K562 (cell line): ENCODE measurements around the gene KIF20B. TPM values are rescaled to one million over a fixed set of nuclear protein-coding genes. Genes with fewer than 3 reads are reported as not detected.

Experiments
- ATAC-seq: fragments of 200-7000 bp; cut with Tn5 transposase; 3 replicates; pipeline ENCODE4 v1.9.1; 2020; ENCODE audit warnings: moderate library complexity
- BruUV-seq: library from RNA; stranded (reverse); fragments of 400-500 nt; replicated peaks from 2 replicates; lab custom pipeline; 2021; lab: Mats Ljungman, UMichigan
- CTCF ChIA-PET: fragments of 300-600 bp; formaldehyde crosslinking; extraction: SDS; loops from one replicate; lab custom pipeline; 2021; ENCODE audit warnings: low intra/inter-chr PET ratio; lab: Yijun Ruan, JAX
- POLR2A ChIA-PET: fragments of 300-600, 350-650 bp; sonication (Branson Sonifier 250); formaldehyde crosslinking; extraction: SDS; loops from one replicate; lab custom pipeline; 2021; ENCODE audit warnings: antibody characterized with exemption, inconsistent platforms; lab: Yijun Ruan, JAX
- DNase-seq, 4 experiments: peaks; one replicate each; pipeline versions ENCODE4 v3.0.0 to v3.0.0-alpha.2; 2011 to 2018; ENCODE audit warnings: low spot score in 3 of 4, mixed read lengths in 3 of 4; ENCODE audit errors: extremely low read depth in 1 of 4
- FAIRE-seq: peaks from 2 replicates; lab custom pipeline; 2011; peaks lifted over from hg19 to GRCh38; lab: Jason Lieb, UNC
- H2AFZ ChIP-seq: 2 replicates; pipeline ENCODE4 v1.6.0; 2011; ENCODE audit warnings: low read depth, low read length, control low read depth, inconsistent platforms
- H3K27ac ChIP-seq: fragments of 200-600 bp; 3 replicates; pipeline ENCODE4 v1.8.0; 2011; ENCODE audit warnings: low read depth, mild to moderate bottlenecking, control low read depth, inconsistent platforms, low read length, moderate library complexity, mixed read lengths; ENCODE audit errors: extremely low read depth
- H3K27me3 ChIP-seq, 2 experiments: fragments of 300-600 bp in 1 of 2; 2 replicates in 1 of 2; 3 replicates in 1 of 2; pipeline versions ENCODE4 v1.6.0 to v1.8.0; 2011; ENCODE audit warnings: inconsistent platforms in 2 of 2, low read length in 2 of 2, mild to moderate bottlenecking in 1 of 2, mixed read lengths in 1 of 2, moderate library complexity in 1 of 2; ENCODE audit not compliant: control insufficient read depth in 2 of 2, insufficient read depth in 2 of 2
- H3K36me3 ChIP-seq: fragments of 300-600 bp; 3 replicates; pipeline ENCODE4 v1.8.0; 2011; ENCODE audit warnings: mild to moderate bottlenecking, low read length, inconsistent platforms; ENCODE audit not compliant: control insufficient read depth, insufficient read depth
- H3K4me1 ChIP-seq, 2 experiments: fragments of 200-600 bp in 1 of 2; replicated peaks in 1 of 2; 2 replicates in 1 of 2; 3 replicates in 1 of 2; pipeline versions ENCODE4 v1.5.1 to v1.8.0; 2011; ENCODE audit warnings: inconsistent platforms in 2 of 2, low read length in 2 of 2, mild to moderate bottlenecking in 1 of 2, mixed read lengths in 1 of 2, moderate library complexity in 1 of 2; ENCODE audit not compliant: control insufficient read depth in 2 of 2, insufficient read depth in 2 of 2
- H3K4me2 ChIP-seq: 2 replicates; pipeline ENCODE4 v1.6.1; 2011; ENCODE audit warnings: low read length, control low read depth, inconsistent platforms, mixed read lengths; ENCODE audit not compliant: insufficient read depth
- H3K4me3 ChIP-seq: fragments of 200-600 bp; sonication (generic), shearing (Covaris generic); 2 replicates; pipeline ENCODE4 v1.5.1; 2016; ENCODE audit warnings: control low read depth, inconsistent platforms
- H3K79me2 ChIP-seq: fragments of 200-600 bp; 3 replicates; pipeline ENCODE4 v1.8.0; 2011; ENCODE audit warnings: low read length, inconsistent platforms; ENCODE audit not compliant: control insufficient read depth, insufficient read depth
- H3K9ac ChIP-seq, 2 experiments: 2 replicates each; pipeline versions ENCODE4 v1.6.0 to v1.6.1; 2011; ENCODE audit warnings: low read depth in 2 of 2, low read length in 2 of 2, control low read depth in 1 of 2, inconsistent platforms in 1 of 2, mild to moderate bottlenecking in 1 of 2, mixed read lengths in 1 of 2; ENCODE audit not compliant: insufficient read depth in 1 of 2
- H3K9me1 ChIP-seq: one replicate; pipeline ENCODE4 v1.6.0; 2011; ENCODE audit warnings: inconsistent platforms, mild to moderate bottlenecking, low read length, moderate library complexity; ENCODE audit not compliant: control insufficient read depth, insufficient read depth
- H3K9me3 ChIP-seq: replicated peaks from 2 replicates; pipeline ENCODE4 v1.5.1; 2011; ENCODE audit warnings: low read depth, low read length, inconsistent platforms; ENCODE audit not compliant: control insufficient read depth, insufficient read depth
- H4K20me1 ChIP-seq: replicated peaks from 2 replicates; pipeline ENCODE4 v1.6.1; 2011; ENCODE audit warnings: low read length, inconsistent platforms, mixed read lengths; ENCODE audit not compliant: control insufficient read depth, insufficient read depth
- CBX8 ChIP-seq: fragments of 200-600 bp; sonication (generic); IDR thresholded peaks from 2 replicates; pipeline ENCODE4 v1.6.1; 2012; ENCODE audit warnings: borderline replicate concordance, mixed run types, low read depth, mild to moderate bottlenecking, moderate library complexity, mixed read lengths, low read length, control low read depth, inconsistent platforms; ENCODE audit not compliant: poor library complexity, severe bottlenecking; ENCODE audit errors: extremely low read depth
- MCM3 ChIP-seq: fragments of 450-650 bp; IDR thresholded peaks from 2 replicates; pipeline ENCODE4 v1.6.1; 2016
- SFPQ ChIP-seq: fragments of 200-400 bp; formaldehyde crosslinking; IDR thresholded peaks from 2 replicates; pipeline ENCODE4 v1.6.1; 2017; ENCODE audit warnings: mild to moderate bottlenecking, low read depth, low read length, moderate library complexity
- TFAP4 ChIP-seq: sonication (generic); formaldehyde crosslinking; IDR thresholded peaks from 2 replicates; pipeline ENCODE4 v1.8.0; 2022; ENCODE audit warnings: missing genetic modification reagents, mild to moderate bottlenecking, moderate library complexity, borderline replicate concordance
- WGBS: fragments of 100-300 bp; shearing (Covaris generic); methylation state at CpG from one replicate; pipeline ENCODE4 v1.1.6; 2016; ENCODE audit warnings: low coverage, mixed read lengths; ENCODE audit not compliant: insufficient coverage; ENCODE audit errors: missing lambda C conversion rate; 5-methylcytosine and 5-hydroxymethylcytosine counted together
- in situ Hi-C: fragments of 300-500 bp; cut with MboI; formaldehyde crosslinking; loops from 4 replicates; pipeline ENCODE4 v1.15.0; 2018; ENCODE audit warnings: inconsistent platforms, mixed read lengths
- intact Hi-C: fragments of 100-400 bp; cut with micrococcal nuclease; formaldehyde crosslinking; loops from 2 replicates; pipeline ENCODE4 v1.14.2; 2022
- polyA plus RNA-seq, 8 experiments: library from polyadenylated mRNA; depleted of rRNA in 4 of 8; stranded (reverse) in 5 of 8; unstranded in 3 of 8; fragments of >200 nt; fragmentation: Nextera tagmentation in 2 of 8; fragmentation: Illumina TruSeq in 1 of 8; extraction: Ambion mirVana in 2 of 8; extraction: Trizol in 1 of 8; gene quantifications; 2 replicates each; pipeline versions ENCODE4 v1.2.1 to v1.2.3, GENCODE V29; 2011 to 2014; ENCODE audit warnings: inconsistent platforms in 1 of 8, missing spikeins in 1 of 8
- total RNA-seq, 7 experiments: library from RNA; depleted of rRNA in 6 of 7; stranded (reverse); fragments of >200 nt in 6 of 7; fragmentation: Illumina TruSeq in 2 of 7; extraction: Trizol in 2 of 7; gene quantifications; 2 replicates each; pipeline versions ENCODE4 v1.2.1 to v1.2.3, GENCODE V29; 2011 to 2021; ENCODE audit warnings: low replicate concordance in 1 of 7
- TF ChIP-seq, protein P1 (sequence below), 2 experiments: IDR thresholded peaks; 2 replicates each; pipeline ENCODE4 v1.6.1; 2011; ENCODE audit warnings: borderline replicate concordance in 1 of 2, control low read depth in 1 of 2, low read depth in 1 of 2, low read length in 1 of 2, mild to moderate bottlenecking in 1 of 2, mixed read lengths in 1 of 2, moderate library complexity in 1 of 2; ENCODE audit not compliant: insufficient read depth in 1 of 2, insufficient read length in 1 of 2, poor library complexity in 1 of 2, severe bottlenecking in 1 of 2; ENCODE audit errors: extremely low read depth in 1 of 2
- TF ChIP-seq, protein P2 (sequence below): fragments of 450-650 bp; formaldehyde crosslinking; IDR thresholded peaks from 2 replicates; pipeline ENCODE4 v1.4.0; 2020; ENCODE audit warnings: mild to moderate bottlenecking, moderate library complexity

Gene KIF20B
- total and polyA plus RNA-seq, 9 of the 15 experiments (the other 6 are each of a cell fraction or from before 2014, with no cell fraction given), result 18.6 to 56.5 (median 32.9) TPM

DNA sequence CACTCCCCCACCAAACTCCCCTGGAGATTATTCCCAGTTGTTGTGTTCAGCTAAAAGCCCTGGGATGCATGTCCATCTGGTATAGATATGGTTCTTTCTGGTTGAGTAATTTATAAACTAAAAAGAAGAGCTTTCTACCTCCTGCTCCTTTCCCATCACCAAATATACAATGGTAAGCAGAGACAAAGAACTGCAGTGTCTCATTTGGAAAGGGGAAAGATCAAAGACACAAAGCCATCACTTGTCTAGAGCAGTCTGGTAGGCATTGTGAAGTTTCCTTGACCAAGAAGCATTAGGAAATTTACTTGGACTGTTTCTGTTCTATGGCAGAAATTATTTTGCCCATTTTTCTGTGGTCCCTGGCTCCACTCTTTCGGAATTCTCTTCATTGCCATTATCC, 31.4 kb upstream of the KIF20B start:
- no peak for ATAC-seq
- H3K4me3 ChIP-seq, result no peak overlapping the region
- DNase-seq, result no peak
- intact Hi-C loops, result no loop called here
- no peak overlapping the region for H3K4me2 ChIP-seq
- FAIRE-seq, result no peak
- no peaks in the 10 kb centered on the region for H4K20me1 ChIP-seq
- in situ Hi-C loops, result no loop called here
- H3K36me3 ChIP-seq, result no peaks in the 10 kb centered on the region
- 18% methylated on average over 1 of the region's 1 CpG for WGBS
- no peak overlapping the region for H3K27ac ChIP-seq
- H3K4me1 ChIP-seq, result no peaks in the 10 kb centered on the region
- no peaks in the 10 kb centered on the region for H3K9me1 ChIP-seq
- no peak overlapping the region for H3K9ac ChIP-seq
- H3K27me3 ChIP-seq, result no peaks in the 10 kb centered on the region
- H3K9me3 ChIP-seq, result no peaks in the 10 kb centered on the region
- H3K79me2 ChIP-seq, result no peaks in the 10 kb centered on the region
- H2AFZ ChIP-seq, result no peak overlapping the region
- no TSS peak for BruUV-seq
- ChIA-PET CTCF (no interaction called here), POLR2A (no interaction called here)
- TF ChIP-seq MCM3 (no peak), CBX8 (no peak), TFAP4 (CRISPR knock-in tag) (no peak), SFPQ (no peak)
- TF ChIP-seq, protein P1, sequence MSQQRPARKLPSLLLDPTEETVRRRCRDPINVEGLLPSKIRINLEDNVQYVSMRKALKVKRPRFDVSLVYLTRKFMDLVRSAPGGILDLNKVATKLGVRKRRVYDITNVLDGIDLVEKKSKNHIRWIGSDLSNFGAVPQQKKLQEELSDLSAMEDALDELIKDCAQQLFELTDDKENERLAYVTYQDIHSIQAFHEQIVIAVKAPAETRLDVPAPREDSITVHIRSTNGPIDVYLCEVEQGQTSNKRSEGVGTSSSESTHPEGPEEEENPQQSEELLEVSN (IDR thresholded peaks at IDR 0.05; ENCODE audit: borderline replicate concordance in 1 of 2, extremely low read depth in 1 of 2, insufficient read depth in 1 of 2, insufficient read length in 1 of 2, low read depth in 1 of 2, low read length in 1 of 2, poor library complexity in 1 of 2, severe bottlenecking in 1 of 2), result no peak
- TF ChIP-seq, protein P2, sequence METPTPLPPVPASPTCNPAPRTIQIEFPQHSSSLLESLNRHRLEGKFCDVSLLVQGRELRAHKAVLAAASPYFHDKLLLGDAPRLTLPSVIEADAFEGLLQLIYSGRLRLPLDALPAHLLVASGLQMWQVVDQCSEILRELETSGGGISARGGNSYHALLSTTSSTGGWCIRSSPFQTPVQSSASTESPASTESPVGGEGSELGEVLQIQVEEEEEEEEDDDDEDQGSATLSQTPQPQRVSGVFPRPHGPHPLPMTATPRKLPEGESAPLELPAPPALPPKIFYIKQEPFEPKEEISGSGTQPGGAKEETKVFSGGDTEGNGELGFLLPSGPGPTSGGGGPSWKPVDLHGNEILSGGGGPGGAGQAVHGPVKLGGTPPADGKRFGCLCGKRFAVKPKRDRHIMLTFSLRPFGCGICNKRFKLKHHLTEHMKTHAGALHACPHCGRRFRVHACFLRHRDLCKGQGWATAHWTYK (CRISPR knock-in tag), result no peak
